Activated naive CD8-positive, alpha-beta T cell (primary cell): ENCODE results near the gene ZC3H4.

Source experiments
- H3K27ac Mint-ChIP-seq: one replicate; pipeline ENCODE4 v1.8.0; 2021; ENCODE audit warnings: mixed read lengths
- H3K27me3 Mint-ChIP-seq: one replicate; pipeline ENCODE4 v1.8.0; 2021; ENCODE audit warnings: mixed read lengths
- H3K36me3 Mint-ChIP-seq: one replicate; pipeline ENCODE4 v1.8.0; 2021; ENCODE audit warnings: mixed read lengths
- H3K4me1 Mint-ChIP-seq: one replicate; pipeline ENCODE4 v1.8.0; 2021; ENCODE audit warnings: low read depth, mixed read lengths
- H3K4me3 Mint-ChIP-seq: one replicate; pipeline ENCODE4 v1.8.0; 2021; ENCODE audit warnings: mild to moderate bottlenecking, mixed read lengths
- H3K9me3 Mint-ChIP-seq: one replicate; pipeline ENCODE4 v1.8.0; 2021; ENCODE audit warnings: low read depth, mixed read lengths

Gene ZC3H4

GRCh38 chr19:47040869-47041268 lies 72.7 kb downstream of the ZC3H4 start:
- Mint-ChIP-seq H3K36me3 (no peaks in the 10 kb centered on the region), H3K4me1 (peaks cover 8% of the 10 kb centered on the region), H3K27me3 (no peaks in the 10 kb centered on the region), H3K27ac (no peak overlapping the region), H3K9me3 (no peaks in the 10 kb centered on the region), H3K4me3 (no peak overlapping the region)

- H3K9me3 Mint-ChIP-seq, result no peaks in the 10 kb centered on the region
- peak overlapping the region; percentile 41 for H3K27ac Mint-ChIP-seq
- H3K36me3 Mint-ChIP-seq, result no peaks in the 10 kb centered on the region
- H3K4me1 Mint-ChIP-seq, result peaks cover 19% of the 10 kb centered on the region
- no peaks in the 10 kb centered on the region for H3K27me3 Mint-ChIP-seq
- H3K4me3 Mint-ChIP-seq, result no peak overlapping the region
Observed at GRCh38 chr19:47039239-47039874, 74.2 kb downstream of the ZC3H4 start.

- Mint-ChIP-seq H3K4me3 (peak overlapping the region; percentile 14), H3K36me3 (no peaks in the 10 kb centered on the region), H3K9me3 (no peaks in the 10 kb centered on the region), H3K27ac (no peak overlapping the region), H3K27me3 (no peaks in the 10 kb centered on the region), H3K4me1 (peaks cover 21% of the 10 kb centered on the region)
Observed at GRCh38 chr19:47037766-47038165, 75.8 kb downstream of the ZC3H4 start.

- H3K4me3 Mint-ChIP-seq, result peak overlapping the region; percentile 90
- H3K9me3 Mint-ChIP-seq, result no peaks in the 10 kb centered on the region
- H3K27me3 Mint-ChIP-seq, result no peaks in the 10 kb centered on the region
- peaks cover 22% of the 10 kb centered on the region for H3K4me1 Mint-ChIP-seq
- H3K36me3 Mint-ChIP-seq, result no peaks in the 10 kb centered on the region
- H3K27ac Mint-ChIP-seq, result peak overlapping the region; percentile 92
Observed at GRCh38 chr19:47036097-47036651, 77.4 kb downstream of the ZC3H4 start.

- Mint-ChIP-seq H3K9me3 (no peaks in the 10 kb centered on the region), H3K4me3 (peak overlapping the region; percentile 90), H3K36me3 (no peaks in the 10 kb centered on the region), H3K27ac (peak overlapping the region; percentile 92), H3K4me1 (peaks cover 22% of the 10 kb centered on the region), H3K27me3 (peaks cover 3% of the 10 kb centered on the region)
Observed at GRCh38 chr19:47035127-47036096, 78.2 kb downstream of the ZC3H4 start.

GRCh38 chr19:47032171-47032811 lies 81.3 kb downstream of the ZC3H4 start:
- Mint-ChIP-seq H3K27ac (no peak overlapping the region), H3K4me1 (peaks cover 21% of the 10 kb centered on the region), H3K9me3 (no peaks in the 10 kb centered on the region), H3K27me3 (peaks cover 8% of the 10 kb centered on the region), H3K4me3 (no peak overlapping the region), H3K36me3 (no peaks in the 10 kb centered on the region)

- H3K27ac Mint-ChIP-seq, result no peak overlapping the region
- no peak overlapping the region for H3K4me3 Mint-ChIP-seq
- H3K4me1 Mint-ChIP-seq, result peaks cover 4% of the 10 kb centered on the region
- H3K9me3 Mint-ChIP-seq, result no peaks in the 10 kb centered on the region
- no peaks in the 10 kb centered on the region for H3K36me3 Mint-ChIP-seq
- H3K27me3 Mint-ChIP-seq, result peaks cover 20% of the 10 kb centered on the region
Observed at GRCh38 chr19:47028195-47028601, 85.4 kb downstream of the ZC3H4 start.

GRCh38 chr19:47027586-47028088 lies 85.9 kb downstream of the ZC3H4 start:
- H3K9me3 Mint-ChIP-seq, result no peaks in the 10 kb centered on the region
- H3K4me1 Mint-ChIP-seq, result peaks cover 7% of the 10 kb centered on the region
- H3K36me3 Mint-ChIP-seq, result no peaks in the 10 kb centered on the region
- peaks cover 22% of the 10 kb centered on the region for H3K27me3 Mint-ChIP-seq
- H3K4me3 Mint-ChIP-seq, result no peak overlapping the region
- no peak overlapping the region for H3K27ac Mint-ChIP-seq

- no peaks in the 10 kb centered on the region for H3K36me3 Mint-ChIP-seq
- no peak overlapping the region for H3K4me3 Mint-ChIP-seq
- no peaks in the 10 kb centered on the region for H3K9me3 Mint-ChIP-seq
- H3K27me3 Mint-ChIP-seq, result peaks cover 22% of the 10 kb centered on the region
- H3K4me1 Mint-ChIP-seq, result peaks cover 6% of the 10 kb centered on the region
- no peak overlapping the region for H3K27ac Mint-ChIP-seq
Observed at GRCh38 chr19:47026889-47027288, 86.7 kb downstream of the ZC3H4 start.

GRCh38 chr19:47026156-47026555 lies 87.4 kb downstream of the ZC3H4 start:
- no peak overlapping the region for H3K4me3 Mint-ChIP-seq
- no peaks in the 10 kb centered on the region for H3K36me3 Mint-ChIP-seq

GRCh38 chr19:47024502-47024901 lies 89.1 kb downstream of the ZC3H4 start:
- Mint-ChIP-seq H3K9me3 (no peaks in the 10 kb centered on the region), H3K36me3 (no peaks in the 10 kb centered on the region), H3K27ac (no peak overlapping the region), H3K4me3 (no peak overlapping the region), H3K4me1 (peaks cover 13% of the 10 kb centered on the region), H3K27me3 (peaks cover 20% of the 10 kb centered on the region)

More at GRCh38 chr19:47026156-47026555, 87.4 kb downstream of the ZC3H4 start:
- H3K27ac Mint-ChIP-seq, result no peak overlapping the region
- peaks cover 8% of the 10 kb centered on the region for H3K4me1 Mint-ChIP-seq
- no peaks in the 10 kb centered on the region for H3K9me3 Mint-ChIP-seq
- peaks cover 24% of the 10 kb centered on the region for H3K27me3 Mint-ChIP-seq

GRCh38 chr19:47023448-47023794 lies 90.2 kb downstream of the ZC3H4 start:
- H3K27ac Mint-ChIP-seq, result no peak overlapping the region
- no peak overlapping the region for H3K4me3 Mint-ChIP-seq
- H3K9me3 Mint-ChIP-seq, result no peaks in the 10 kb centered on the region
- H3K27me3 Mint-ChIP-seq, result peaks cover 23% of the 10 kb centered on the region
- peaks cover 15% of the 10 kb centered on the region for H3K4me1 Mint-ChIP-seq
- H3K36me3 Mint-ChIP-seq, result no peaks in the 10 kb centered on the region

- no peak overlapping the region for H3K27ac Mint-ChIP-seq
- peaks cover 24% of the 10 kb centered on the region for H3K27me3 Mint-ChIP-seq
- no peak overlapping the region for H3K4me3 Mint-ChIP-seq
Observed at GRCh38 chr19:47022541-47023447, 90.8 kb downstream of the ZC3H4 start.

GRCh38 chr19:47022140-47022536 lies 91.4 kb downstream of the ZC3H4 start:
- Mint-ChIP-seq H3K27ac (no peak overlapping the region), H3K9me3 (no peaks in the 10 kb centered on the region), H3K4me3 (no peak overlapping the region), H3K4me1 (peaks cover 15% of the 10 kb centered on the region), H3K27me3 (peaks cover 21% of the 10 kb centered on the region), H3K36me3 (no peaks in the 10 kb centered on the region)

More at GRCh38 chr19:47022541-47023447, 90.8 kb downstream of the ZC3H4 start:
- Mint-ChIP-seq H3K4me1 (peaks cover 15% of the 10 kb centered on the region), H3K36me3 (no peaks in the 10 kb centered on the region), H3K9me3 (no peaks in the 10 kb centered on the region)
